HEK293 (cell line): ENCODE measurements around the gene PHF14.

ENCODE experiments used
- ZBTB7A ChIP-seq: fragments of 450-650 bp; formaldehyde crosslinking; IDR thresholded peaks from 2 replicates; pipeline ENCODE4 v1.5.1; 2016; ENCODE audit warnings: low read depth, missing biosample characterization, missing genetic modification characterization
- ZNF280D ChIP-seq: fragments of 450-650 bp; formaldehyde crosslinking; IDR thresholded peaks from 2 replicates; pipeline ENCODE4 v1.5.1; 2016; ENCODE audit warnings: missing biosample characterization, missing genetic modification characterization

GRCh38 chr7:11194492-11194891 lies 220.8 kb downstream of the PHF14 start:
- TF ChIP-seq ZBTB7A (tag by site-specific recombination) (no peak), ZNF280D (tag by site-specific recombination) (no peak)
